SK-MEL-5 (cell line): ENCODE data around the gene GBA2. TPM values are rescaled to one million over a fixed set of nuclear protein-coding genes. Genes with fewer than 3 reads are reported as not detected.

Experiments used
- DNase-seq: peaks from one replicate; pipeline ENCODE4 v3.0.0-alpha.2; 2016; ENCODE audit warnings: low read depth, low spot score
- in situ Hi-C: cut with HindIII; loops from 2 replicates; pipeline ENCODE4 v1.10.0; 2016; ENCODE audit warnings: low sequenced_read_pairs, high pct_unique_total_duplicates, low pct_unique_long_range_greater_than_20kb
- small RNA-seq, 2 experiments: library from RNA; depleted of rRNA; stranded (forward); fragments of <200 nt; gene quantifications; one replicate each; pipeline ENCODE3, GENCODE V24; 2014
- total RNA-seq: library from RNA; depleted of rRNA; stranded (reverse); fragments of >200 nt; shearing (Covaris generic); gene quantifications from 2 replicates; pipeline ENCODE4 v1.2.3, GENCODE V29; 2014; rRNA removed

The GBA2 gene
- total RNA-seq, 1 experiment from 2014 or later, result 32.1 TPM

DNA sequence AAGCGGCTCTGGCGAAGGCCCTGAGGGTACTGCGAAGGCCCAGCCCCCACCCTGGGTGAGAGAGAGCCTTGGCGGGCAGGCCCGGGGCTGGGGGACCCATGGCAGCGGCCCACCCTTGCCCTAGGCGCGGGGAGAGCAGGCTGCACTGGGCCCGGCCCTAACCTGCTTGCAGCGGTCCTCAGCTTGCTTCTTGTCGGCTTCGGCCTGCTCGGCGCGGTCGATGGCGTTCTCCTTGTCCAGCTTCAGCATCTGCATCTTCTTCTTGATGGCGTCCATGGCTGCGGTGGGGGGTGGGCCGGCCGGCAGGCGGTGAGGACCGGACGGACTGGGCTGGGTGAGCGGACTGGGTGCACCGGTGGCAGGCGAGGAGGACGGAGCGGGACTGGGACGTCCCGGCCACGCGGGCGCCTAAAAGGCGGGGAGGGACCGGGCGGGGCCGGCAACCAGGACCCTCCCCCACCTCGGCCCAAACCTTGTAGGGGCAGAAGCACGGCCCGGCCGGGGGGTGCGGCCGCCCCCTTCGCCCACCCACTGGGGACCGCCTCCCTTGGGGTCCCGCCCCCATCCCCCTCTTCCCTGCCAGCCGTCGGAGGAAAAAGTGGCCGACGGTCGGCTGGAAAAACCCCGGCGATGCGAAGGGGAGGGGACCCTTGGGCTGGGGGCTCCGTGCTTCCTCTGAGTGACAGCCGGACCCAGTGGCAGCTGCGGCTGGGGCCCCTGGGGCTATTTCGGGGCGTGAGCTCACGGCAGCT lies 59.3 kb downstream of the GBA2 start, which contains the start of gene TPM2:
Gene TPM2 (minus strand): TSS at position 384 of the 752 bp plus-strand sequence. CDS start 108 bp downstream, at position 276.
- DNase-seq, result no peak
- in situ Hi-C loops, result no loop called here

DNA sequence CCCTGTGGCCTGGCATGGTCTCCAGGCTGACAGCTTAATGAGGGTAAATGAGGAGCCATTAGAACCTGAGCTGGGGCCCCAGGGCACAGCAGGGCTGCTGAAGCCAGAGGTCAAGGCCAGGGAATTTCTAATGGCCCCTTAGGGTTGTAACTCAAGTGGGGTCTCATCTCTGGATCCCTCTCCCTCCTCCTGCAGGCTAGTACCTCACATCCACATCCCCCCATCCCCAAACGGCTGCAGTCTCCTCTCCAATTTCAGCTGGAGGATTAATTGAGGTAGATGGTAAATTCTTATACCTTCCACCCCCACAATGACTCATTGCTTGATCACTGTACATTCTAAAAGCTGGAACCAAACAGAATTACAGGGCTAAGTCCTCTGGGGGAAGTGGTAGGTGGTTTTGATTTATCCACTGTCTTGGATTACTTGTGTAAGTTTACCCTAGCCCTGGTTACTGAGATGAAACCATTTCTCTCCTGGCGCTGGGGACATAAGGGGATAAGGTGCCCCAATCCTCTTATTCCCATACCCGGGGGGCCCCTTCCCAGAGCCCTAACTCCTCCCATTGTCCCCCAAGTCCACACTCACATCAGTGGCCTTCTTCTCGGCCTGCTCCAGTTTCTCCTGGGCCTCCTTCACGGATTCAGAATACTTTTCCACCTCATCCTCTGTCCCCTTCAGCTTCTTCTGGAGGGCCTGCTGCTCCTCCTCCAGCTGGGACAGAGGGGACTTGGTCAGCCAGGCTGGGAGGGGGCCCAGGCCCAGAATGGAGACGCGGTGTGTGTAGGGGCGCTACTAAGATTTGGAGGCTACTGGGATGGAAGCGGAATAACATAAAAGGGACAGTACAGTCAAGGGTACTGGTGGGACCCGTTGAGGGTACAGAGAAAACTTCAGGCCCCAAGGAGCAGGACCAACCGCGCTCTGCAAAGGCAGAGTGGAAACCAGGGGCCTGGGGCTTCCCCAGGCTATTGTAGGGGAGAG lies 60.2 kb downstream of the GBA2 start:
- DNase-seq, result no peak
- in situ Hi-C loops, result no loop called here

DNA sequence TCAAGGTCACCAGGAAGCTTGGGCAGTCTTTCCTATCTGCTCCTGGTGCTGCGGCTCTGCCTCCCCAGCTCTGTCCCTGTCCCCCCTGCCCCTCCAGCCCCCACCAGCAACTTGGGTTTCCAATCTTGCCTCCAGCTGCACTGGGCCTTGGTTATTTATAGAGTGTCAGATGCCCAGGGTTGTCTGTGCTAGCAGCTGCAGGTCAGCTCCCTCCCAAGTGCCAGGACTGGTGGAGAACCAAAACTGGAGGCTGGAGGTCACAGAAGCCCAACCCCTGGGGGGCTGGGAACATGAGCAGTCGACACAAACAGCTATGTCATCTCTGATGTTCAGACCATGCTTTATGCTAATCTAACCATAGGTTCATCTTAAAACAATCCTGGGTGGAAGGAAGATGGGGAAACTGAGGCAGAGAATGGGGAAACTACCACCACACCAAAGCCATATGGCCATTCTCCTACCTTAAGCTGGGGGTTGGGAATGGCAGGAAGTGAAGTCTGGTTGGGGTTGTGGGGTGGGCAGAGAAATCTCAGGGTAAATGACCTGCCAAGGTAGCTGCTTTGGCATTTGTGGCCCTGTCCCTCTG lies 61.0 kb downstream of the GBA2 start:
- in situ Hi-C loops, result no loop called here
- DNase-seq, result no peak

DNA sequence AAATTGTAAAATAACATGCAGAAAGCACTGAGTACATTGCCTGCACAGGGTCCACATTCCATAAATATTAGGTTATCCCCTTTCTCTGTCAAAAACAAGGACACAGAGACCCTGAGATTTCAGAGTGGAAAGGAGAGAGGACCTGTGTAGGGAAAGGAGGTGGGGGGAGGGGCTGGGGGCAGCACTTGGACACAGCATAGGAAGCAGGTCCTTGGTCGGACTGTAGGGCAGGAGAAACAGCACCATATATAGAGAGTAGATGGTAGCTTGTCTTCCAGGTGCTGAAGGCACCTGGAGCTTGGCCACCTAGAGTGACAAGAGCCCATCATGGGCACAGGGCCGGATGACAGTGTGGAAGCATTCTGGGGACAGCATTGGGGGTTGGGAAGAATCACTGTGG lies 61.7 kb downstream of the GBA2 start:
- DNase-seq, result no peak

More for the DNA sequence above, 61.7 kb downstream of the GBA2 start:
- in situ Hi-C loops, result no loop called here

Small RNA genes lying within 50 kb of the gene (small RNA-seq; reads per million reads assigned to genes)
- 0 reads per million in 2 experiments for gene MIR6853

Other genes with a start within 250 kb of the GBA2 start
- 4.1 and 5.5 TPM in 2 replicates for gene TESK1, start 144.0 kb downstream of the GBA2 start, total RNA-seq
- 0.43 and 0.63 TPM in 2 replicates for gene CD72, start 130.8 kb downstream of the GBA2 start, total RNA-seq
- gene SIT1, start 98.3 kb downstream of the GBA2 start, total RNA-seq, result not detected in 2 replicates
- 21,584 and 34,307 TPM in 2 replicates for gene RMRP, start 91.2 kb downstream of the GBA2 start, total RNA-seq
- gene CCDC107, start 90.9 kb downstream of the GBA2 start, total RNA-seq, result 11.8 and 20.0 TPM in 2 replicates
- gene ARHGEF39, start 84.0 kb downstream of the GBA2 start, total RNA-seq, result 4.8 and 5.9 TPM in 2 replicates
- gene CA9, start 75.3 kb downstream of the GBA2 start, total RNA-seq, result 0.29 TPM in 1 of 2 replicates, not detected in the other
- 3.5 and 3.8 TPM in 2 replicates for gene TPM2, start 59.3 kb downstream of the GBA2 start, total RNA-seq
- 58.0 and 66.8 TPM in 2 replicates for gene TLN1, start 17.0 kb downstream of the GBA2 start, total RNA-seq
- gene CREB3, start 16.6 kb downstream of the GBA2 start, total RNA-seq, result 21.8 and 27.2 TPM in 2 replicates
- gene RGP1, start 59 bp upstream of the GBA2 start, total RNA-seq, result 12.2 and 12.4 TPM in 2 replicates
- not detected in 2 replicates for gene MSMP, start 5.0 kb upstream of the GBA2 start, total RNA-seq
- gene NPR2, start 42.4 kb upstream of the GBA2 start, total RNA-seq, result 0.53 and 1.1 TPM in 2 replicates
- gene SPAG8, start 63.0 kb upstream of the GBA2 start, total RNA-seq, result 0.05 TPM in 1 of 2 replicates, not detected in the other
- 19.7 and 26.2 TPM in 2 replicates for gene HINT2, start 65.8 kb upstream of the GBA2 start, total RNA-seq
- gene FAM221B, start 79.5 kb upstream of the GBA2 start, total RNA-seq, result not detected in 2 replicates
- 0.55 and 1.0 TPM in 2 replicates for gene TMEM8B, start 80.0 kb upstream of the GBA2 start, total RNA-seq
- gene OR13J1, start 121.2 kb upstream of the GBA2 start, total RNA-seq, result not detected in 2 replicates
- gene HRCT1, start 157.0 kb upstream of the GBA2 start, total RNA-seq, result not detected in 2 replicates
- gene SPAAR, start 160.3 kb upstream of the GBA2 start, total RNA-seq, result not detected in 2 replicates
- not detected in 2 replicates for gene OR2S2, start 208.9 kb upstream of the GBA2 start, total RNA-seq